Neuronal stem cell (in vitro differentiated cells): ENCODE measurements around the gene MSMP.
A peak's percentile ranks its signal among the peaks of the same experiment; 100 is the strongest.

ENCODE experiments used
- DNase-seq: peaks from one replicate; pipeline ENCODE4 v3.0.0-alpha.2; 2013; ENCODE audit warnings: low spot score
- H2AFZ ChIP-seq: one replicate; pipeline ENCODE4 v1.6.1; 2013; ENCODE audit warnings: mild to moderate bottlenecking, low read length, inconsistent platforms
- H2AK5ac ChIP-seq: 2 replicates; pipeline ENCODE4 v1.6.1; 2013; ENCODE audit warnings: low read depth, mild to moderate bottlenecking, inconsistent platforms, low read length, moderate library complexity, mixed read lengths
- H2BK120ac ChIP-seq: 2 replicates; pipeline ENCODE4 v1.6.1; 2013; ENCODE audit warnings: low read depth, mild to moderate bottlenecking, inconsistent platforms, low read length, moderate library complexity, mixed read lengths
- H2BK12ac ChIP-seq: one replicate; pipeline ENCODE4 v1.6.1; 2013; ENCODE audit warnings: low read length, inconsistent platforms
- H2BK15ac ChIP-seq: 2 replicates; pipeline ENCODE4 v1.6.1; 2013; ENCODE audit warnings: mild to moderate bottlenecking, low read length, inconsistent platforms, mixed read lengths
- H2BK5ac ChIP-seq: one replicate; pipeline ENCODE4 v1.6.1; 2013; ENCODE audit warnings: inconsistent platforms, mild to moderate bottlenecking, low read length, moderate library complexity
- H3K14ac ChIP-seq: one replicate; pipeline ENCODE4 v1.6.1; 2013; ENCODE audit warnings: low read length, inconsistent platforms
- H3K18ac ChIP-seq: 2 replicates; pipeline ENCODE4 v1.6.1; 2013; ENCODE audit warnings: low read length, inconsistent platforms
- H3K23ac ChIP-seq: 2 replicates; pipeline ENCODE4 v1.6.1; 2013; ENCODE audit warnings: low read depth, mild to moderate bottlenecking, mixed read lengths, low read length, inconsistent platforms; ENCODE audit not compliant: poor library complexity
- H3K27ac ChIP-seq: replicated peaks from 3 replicates; pipeline ENCODE4 v1.5.1; 2013; ENCODE audit warnings: low read length, inconsistent platforms
- H3K27me3 ChIP-seq, 3 experiments: 2 replicates each; pipeline ENCODE4 v1.6.1; 2013; ENCODE audit warnings: low read length in 3 of 3, mild to moderate bottlenecking in 2 of 3, inconsistent platforms in 1 of 3, low read depth in 1 of 3, mixed read lengths in 1 of 3, moderate library complexity in 1 of 3; ENCODE audit not compliant: control insufficient read depth in 3 of 3, insufficient read depth in 3 of 3
- H3K36me3 ChIP-seq, 2 donors: replicated peaks in 1 of 2; 2 replicates each; pipeline ENCODE4 v1.6.1; 2013; ENCODE audit warnings: low read length in 2 of 2; ENCODE audit not compliant: control insufficient read depth in 2 of 2, insufficient read depth in 2 of 2
- H3K4ac ChIP-seq: 2 replicates; pipeline ENCODE4 v1.6.1; 2013; ENCODE audit warnings: inconsistent platforms, mild to moderate bottlenecking, low read length, moderate library complexity
- H3K4me1 ChIP-seq, 2 donors: 1 replicate in 1 of 2; 2 replicates in 1 of 2; pipeline ENCODE4 v1.6.1; 2013; ENCODE audit warnings: low read length in 2 of 2, low read depth in 1 of 2; ENCODE audit not compliant: control insufficient read depth in 2 of 2, insufficient read depth in 1 of 2
- H3K4me2 ChIP-seq: one replicate; pipeline ENCODE4 v1.6.1; 2013; ENCODE audit warnings: mild to moderate bottlenecking, low read length, inconsistent platforms; ENCODE audit not compliant: insufficient read depth, poor library complexity, severe bottlenecking
- H3K4me3 ChIP-seq, 2 donors: 2 replicates each; pipeline ENCODE4 v1.5.1; 2013; ENCODE audit warnings: low read length in 2 of 2, mild to moderate bottlenecking in 2 of 2, inconsistent platforms in 1 of 2, moderate library complexity in 1 of 2
- H3K79me1 ChIP-seq: one replicate; pipeline ENCODE4 v1.6.1; 2013; ENCODE audit warnings: low read depth, mild to moderate bottlenecking, inconsistent platforms, low read length, moderate library complexity
- H3K9ac ChIP-seq: one replicate; pipeline ENCODE4 v1.6.1; 2013; ENCODE audit warnings: mild to moderate bottlenecking, low read depth, low read length, inconsistent platforms; ENCODE audit not compliant: poor library complexity
- H3K9me3 ChIP-seq, 2 donors: replicated peaks in 1 of 2; 2 replicates each; pipeline versions ENCODE3 to v1.6.1; 2013; ENCODE audit warnings: low read length in 2 of 2, mild to moderate bottlenecking in 2 of 2, inconsistent platforms in 1 of 2, low read depth in 1 of 2, mixed read lengths in 1 of 2, moderate library complexity in 1 of 2; ENCODE audit not compliant: control insufficient read depth in 2 of 2, insufficient read depth in 1 of 2
- H4K8ac ChIP-seq: one replicate; pipeline ENCODE4 v1.6.1; 2013; ENCODE audit warnings: low read depth, mild to moderate bottlenecking, inconsistent platforms, low read length, moderate library complexity
- H4K91ac ChIP-seq: one replicate; pipeline ENCODE4 v1.6.1; 2013; ENCODE audit warnings: low read length, low read depth, mild to moderate bottlenecking, inconsistent platforms; ENCODE audit not compliant: poor library complexity
- WGBS, 2 donors: extraction: QIAGEN DNeasy Blood & Tissue Kit; methylation state at CpG; one replicate each; pipeline ENCODE4 v1.1.7; 2013; ENCODE audit warnings: missing lambda C conversion rate in 2 of 2, mixed read lengths in 1 of 2; ENCODE audit not compliant: insufficient read length in 2 of 2, insufficient replicate concordance in 1 of 2; ENCODE audit errors: extremely low coverage in 2 of 2; 5-methylcytosine and 5-hydroxymethylcytosine counted together

The MSMP gene

DNA sequence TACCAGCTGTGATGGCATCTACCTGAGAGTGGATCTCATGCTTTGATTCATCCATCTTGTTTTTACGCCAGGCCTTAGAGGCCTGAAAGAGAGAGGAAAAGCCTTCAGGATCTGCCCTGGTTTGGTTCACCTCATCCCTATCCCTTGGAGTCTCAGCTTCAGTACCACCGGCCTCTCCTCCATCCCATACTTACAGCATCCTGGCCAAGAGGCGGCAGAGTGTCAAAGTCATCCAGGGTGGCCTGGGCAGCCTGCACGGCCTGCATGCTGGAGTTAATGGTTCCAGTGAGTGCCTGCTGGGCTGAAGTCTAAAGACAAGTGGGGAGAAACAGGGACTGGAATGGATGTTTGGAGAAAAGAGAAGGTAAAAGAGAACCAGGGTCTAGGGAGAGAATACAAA lies 34.5 kb downstream of the MSMP start:
- Histone ChIP-seq H3K9me3 (no peaks in the 10 kb centered on the region), H3K27me3 (no peaks in the 10 kb centered on the region), H3K4ac (no peak overlapping the region), H3K4me2 (no peak overlapping the region), H2AFZ (no peak overlapping the region), H3K14ac (no peak overlapping the region), H3K18ac (no peak overlapping the region), H2BK12ac (no peak overlapping the region), H2BK5ac (no peak overlapping the region), H2AK5ac (no peak overlapping the region), H2BK15ac (no peak overlapping the region), H3K27ac (no peak overlapping the region), H3K4me3 (no peak overlapping the region), H3K36me3 (peaks cover 82 to 100% of the 10 kb centered on the region in 2 donors), H3K23ac (no peak overlapping the region), H2BK120ac (no peak overlapping the region), H3K79me1 (no peaks in the 10 kb centered on the region), H4K91ac (no peak overlapping the region), H3K4me1 (no peaks in the 10 kb centered on the region), H3K9ac (no peak overlapping the region), H4K8ac (no peak overlapping the region)
- WGBS, 2 donors = no CpG with 5 or more reads among the region's 4 CpGs
- DNase-seq = no peak

DNA sequence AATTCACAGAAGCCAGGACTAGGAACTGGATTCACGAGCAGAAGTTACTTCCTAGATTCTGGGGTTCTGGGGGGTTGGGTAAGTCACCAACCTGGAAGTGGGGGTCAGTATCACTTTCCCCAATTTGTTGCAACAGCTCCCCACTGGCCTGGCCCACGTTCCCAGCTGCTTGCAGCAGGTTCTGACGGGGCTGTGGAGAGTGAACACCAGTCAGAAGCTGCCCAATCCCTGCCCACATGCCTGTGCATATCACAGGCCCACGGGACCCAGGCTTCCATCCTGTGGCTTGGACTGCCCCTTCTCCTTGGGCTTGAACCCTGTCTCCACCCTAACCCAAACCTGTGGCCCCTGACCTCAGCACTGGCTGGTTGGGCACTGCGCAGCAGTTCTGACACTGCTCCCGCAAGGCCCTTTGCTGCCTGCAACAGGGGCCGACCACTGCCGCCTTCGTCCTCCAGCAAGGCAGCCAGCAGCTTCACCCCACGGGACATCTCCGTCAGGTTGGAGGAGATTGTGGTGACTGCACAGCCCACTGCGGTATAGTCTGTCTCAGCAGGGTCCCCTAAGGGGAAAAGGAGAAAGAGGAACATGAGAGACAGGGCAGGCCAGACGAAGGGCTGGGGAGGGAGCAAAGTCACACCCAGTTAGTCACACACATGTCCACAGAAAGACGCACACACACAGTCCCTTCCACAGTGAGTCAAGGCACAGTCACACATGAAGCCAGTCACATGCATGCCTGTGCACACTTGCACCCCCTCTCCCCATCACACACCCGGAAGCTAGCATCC lies 35.2 kb downstream of the MSMP start:
- peaks cover 82 to 100% of the 10 kb centered on the region in 2 donors for H3K36me3 ChIP-seq
- H4K91ac ChIP-seq = no peak overlapping the region
- no peaks in the 10 kb centered on the region for H3K27me3 ChIP-seq
- no peak overlapping the region for H3K4me2 ChIP-seq
- H3K4ac ChIP-seq = no peak overlapping the region
- no peaks in the 10 kb centered on the region for H3K4me1 ChIP-seq
- no peak overlapping the region for H2AFZ ChIP-seq
- H2BK12ac ChIP-seq = no peak overlapping the region
- no peak for DNase-seq
- H3K18ac ChIP-seq = no peak overlapping the region
- H3K14ac ChIP-seq = no peak overlapping the region
- no peaks in the 10 kb centered on the region for H3K9me3 ChIP-seq
- H2BK120ac ChIP-seq = no peak overlapping the region
- WGBS, 2 donors = no CpG with 5 or more reads among the region's 15 CpGs
- H2BK15ac ChIP-seq = no peak overlapping the region
- no peak overlapping the region for H3K23ac ChIP-seq
- no peak overlapping the region for H3K9ac ChIP-seq
- H3K27ac ChIP-seq = no peak overlapping the region
- no peak overlapping the region for H4K8ac ChIP-seq
- peaks cover 2% of the 10 kb centered on the region for H3K79me1 ChIP-seq
- H3K4me3 ChIP-seq = no peak overlapping the region
- H2BK5ac ChIP-seq = no peak overlapping the region
- no peak overlapping the region for H2AK5ac ChIP-seq

DNA sequence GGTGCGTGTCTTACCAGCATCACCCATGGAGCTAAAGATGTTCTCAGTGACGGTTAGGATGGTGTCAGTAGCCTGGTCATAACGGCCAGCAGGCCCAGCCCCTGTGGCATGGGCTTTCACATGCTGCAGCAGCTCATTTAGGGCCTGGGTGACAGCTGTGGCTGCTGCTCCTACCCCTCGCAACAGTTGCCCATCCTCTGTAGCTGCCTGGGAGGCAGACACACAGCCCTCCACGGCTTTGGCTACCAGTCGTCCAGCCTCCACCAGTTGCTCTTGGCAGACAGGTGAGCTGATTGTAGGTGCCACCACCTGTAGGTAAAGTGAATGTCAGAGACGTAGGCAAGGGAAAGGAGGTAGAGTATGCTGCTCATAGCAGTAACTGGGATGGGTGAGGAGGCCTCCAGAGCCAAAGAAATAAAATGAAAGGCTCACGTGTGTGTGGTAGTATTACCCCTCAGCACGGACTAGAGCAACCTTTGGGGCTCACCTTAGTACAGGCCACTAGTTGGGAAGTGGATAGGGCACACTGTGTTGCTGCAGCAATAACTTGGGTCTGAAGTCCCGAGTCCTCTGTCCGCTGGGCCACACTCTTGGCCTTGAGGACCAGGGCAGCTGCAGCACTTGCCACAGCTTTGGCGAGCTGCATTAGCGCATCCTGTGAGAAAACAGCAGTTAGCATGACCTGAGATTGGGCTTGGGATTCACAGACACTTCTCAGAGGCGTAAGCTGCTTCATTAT lies 36.8 kb downstream of the MSMP start:
- H4K91ac ChIP-seq = no peak overlapping the region
- H3K36me3 ChIP-seq = peaks cover 81 to 98% of the 10 kb centered on the region in 2 donors
- no peaks in the 10 kb centered on the region for H3K4me1 ChIP-seq
- no CpG with 5 or more reads among the region's 14 CpGs for WGBS, 2 donors
- H2BK12ac ChIP-seq = no peak overlapping the region
- peak overlapping the region; percentile 49 for H3K23ac ChIP-seq
- no peak overlapping the region for H3K18ac ChIP-seq
- no peak overlapping the region for H2BK15ac ChIP-seq
- H2BK5ac ChIP-seq = no peak overlapping the region
- peak overlapping the region in 1 of 2 donors; percentile 11 for H3K4me3 ChIP-seq
- H3K79me1 ChIP-seq = peaks cover 2% of the 10 kb centered on the region
- H3K4ac ChIP-seq = no peak overlapping the region
- no peak overlapping the region for H2AK5ac ChIP-seq
- no peak overlapping the region for H4K8ac ChIP-seq
- H3K9me3 ChIP-seq = no peaks in the 10 kb centered on the region
- no peak overlapping the region for H2BK120ac ChIP-seq
- no peak overlapping the region for H2AFZ ChIP-seq
- H3K14ac ChIP-seq = no peak overlapping the region
- H3K27me3 ChIP-seq = no peaks in the 10 kb centered on the region
- H3K27ac ChIP-seq = no peak overlapping the region
- no peak overlapping the region for H3K4me2 ChIP-seq
- DNase-seq = no peak
- H3K9ac ChIP-seq = no peak overlapping the region

DNA sequence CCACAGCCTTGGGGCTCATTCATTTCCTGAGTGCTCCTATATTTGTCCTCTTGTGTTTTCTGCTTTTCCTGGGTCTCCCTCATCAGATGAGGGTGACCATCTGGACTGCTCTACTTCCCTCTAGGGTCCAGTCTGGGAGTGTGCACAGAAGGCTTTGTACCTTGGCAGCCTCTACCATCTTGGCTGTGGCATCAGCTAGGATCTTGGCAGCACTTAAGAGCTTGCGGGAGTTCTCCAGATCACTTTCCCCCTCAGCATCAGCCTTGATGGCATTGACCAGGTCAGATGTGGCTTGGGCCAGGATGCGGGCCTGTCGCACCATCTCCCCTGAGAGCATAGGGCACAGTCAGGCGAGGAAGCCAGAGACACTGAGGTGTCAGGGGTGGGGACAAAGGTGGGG lies 37.8 kb downstream of the MSMP start:
- no peak overlapping the region for H3K4me2 ChIP-seq
- H3K4ac ChIP-seq = no peak overlapping the region
- no peaks in the 10 kb centered on the region for H3K4me1 ChIP-seq
- H3K27ac ChIP-seq = no peak overlapping the region
- no peak overlapping the region for H2BK12ac ChIP-seq
- H3K27me3 ChIP-seq = no peaks in the 10 kb centered on the region
- no peak overlapping the region for H2AFZ ChIP-seq
- H3K9ac ChIP-seq = no peak overlapping the region
- no peak overlapping the region for H2BK15ac ChIP-seq
- peaks cover 78 to 98% of the 10 kb centered on the region in 2 donors for H3K36me3 ChIP-seq
- no peak overlapping the region for H2BK120ac ChIP-seq
- WGBS, 2 donors = no CpG with 5 or more reads among the region's 4 CpGs
- H3K4me3 ChIP-seq = no peak overlapping the region
- H4K91ac ChIP-seq = no peak overlapping the region
- H2AK5ac ChIP-seq = no peak overlapping the region
- H3K79me1 ChIP-seq = peaks cover 2% of the 10 kb centered on the region
- H3K18ac ChIP-seq = no peak overlapping the region
- no peak overlapping the region for H3K23ac ChIP-seq
- no peaks in the 10 kb centered on the region for H3K9me3 ChIP-seq
- no peak for DNase-seq
- H3K14ac ChIP-seq = no peak overlapping the region
- no peak overlapping the region for H2BK5ac ChIP-seq
- H4K8ac ChIP-seq = no peak overlapping the region
